WERI-Rb-1 (cell line): ENCODE data around the gene NACC2.

Source experiments
- DNase-seq: peaks from one replicate; pipeline ENCODE4 v3.0.0-alpha.2; 2020
- H3K27ac ChIP-seq: fragments of 250-450 bp; sonication (Bioruptor Pico); 2 replicates; pipeline ENCODE4 v1.5.1; 2020; ENCODE audit warnings: mild to moderate bottlenecking, moderate library complexity
- H3K27me3 ChIP-seq: fragments of 250-450 bp; sonication (Bioruptor Pico); 2 replicates; pipeline ENCODE4 v1.5.1; 2021; ENCODE audit warnings: mild to moderate bottlenecking, low read depth, moderate library complexity; ENCODE audit not compliant: insufficient read depth, severe bottlenecking
- H3K36me3 ChIP-seq: fragments of 250-450 bp; sonication (Bioruptor Pico); 2 replicates; pipeline ENCODE4 v1.5.1; 2020; ENCODE audit warnings: mild to moderate bottlenecking, moderate library complexity
- H3K4me3 ChIP-seq: 2 replicates; pipeline ENCODE4 v1.5.1; 2011; ENCODE audit warnings: low read depth, mild to moderate bottlenecking, control low read depth, low read length
- H3K9me3 ChIP-seq: fragments of 250-450 bp; sonication (Bioruptor Pico); 2 replicates; pipeline ENCODE4 v1.5.1; 2021; ENCODE audit warnings: mild to moderate bottlenecking, moderate library complexity; ENCODE audit not compliant: severe bottlenecking
- TF ChIP-seq, protein P1 (sequence below): IDR thresholded peaks from 2 replicates; pipeline ENCODE4 v1.5.1; 2011; ENCODE audit warnings: low read depth, mild to moderate bottlenecking, control low read depth, inconsistent platforms, low read length

The NACC2 gene

DNA sequence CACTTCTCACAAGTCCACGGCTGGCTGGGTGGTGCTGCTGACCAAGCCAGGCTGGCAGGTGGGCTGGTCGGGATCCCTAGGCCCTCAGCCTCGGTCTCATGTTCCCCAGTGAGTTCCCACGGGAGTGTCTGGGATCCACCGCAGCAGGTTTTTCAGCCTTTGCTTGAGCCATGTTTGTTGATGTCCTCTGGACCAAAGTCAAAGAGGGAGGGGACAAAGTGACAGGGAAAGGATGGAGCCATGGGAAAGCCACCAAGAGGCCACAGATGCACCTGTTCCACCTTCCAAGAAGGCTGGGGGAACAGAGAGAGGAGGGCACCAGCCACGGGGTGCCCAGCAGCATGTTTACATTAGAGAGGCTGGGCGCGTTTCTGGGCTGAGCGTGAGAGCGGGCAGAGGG is 131.2 kb downstream of the NACC2 start:
- H3K27me3 ChIP-seq = no peaks in the 10 kb centered on the region
- no peak overlapping the region for H3K27ac ChIP-seq
- H3K9me3 ChIP-seq = no peaks in the 10 kb centered on the region
- H3K36me3 ChIP-seq = peaks cover 4% of the 10 kb centered on the region
- no peak for DNase-seq
- H3K4me3 ChIP-seq = no peak overlapping the region
- TF ChIP-seq, protein P1, sequence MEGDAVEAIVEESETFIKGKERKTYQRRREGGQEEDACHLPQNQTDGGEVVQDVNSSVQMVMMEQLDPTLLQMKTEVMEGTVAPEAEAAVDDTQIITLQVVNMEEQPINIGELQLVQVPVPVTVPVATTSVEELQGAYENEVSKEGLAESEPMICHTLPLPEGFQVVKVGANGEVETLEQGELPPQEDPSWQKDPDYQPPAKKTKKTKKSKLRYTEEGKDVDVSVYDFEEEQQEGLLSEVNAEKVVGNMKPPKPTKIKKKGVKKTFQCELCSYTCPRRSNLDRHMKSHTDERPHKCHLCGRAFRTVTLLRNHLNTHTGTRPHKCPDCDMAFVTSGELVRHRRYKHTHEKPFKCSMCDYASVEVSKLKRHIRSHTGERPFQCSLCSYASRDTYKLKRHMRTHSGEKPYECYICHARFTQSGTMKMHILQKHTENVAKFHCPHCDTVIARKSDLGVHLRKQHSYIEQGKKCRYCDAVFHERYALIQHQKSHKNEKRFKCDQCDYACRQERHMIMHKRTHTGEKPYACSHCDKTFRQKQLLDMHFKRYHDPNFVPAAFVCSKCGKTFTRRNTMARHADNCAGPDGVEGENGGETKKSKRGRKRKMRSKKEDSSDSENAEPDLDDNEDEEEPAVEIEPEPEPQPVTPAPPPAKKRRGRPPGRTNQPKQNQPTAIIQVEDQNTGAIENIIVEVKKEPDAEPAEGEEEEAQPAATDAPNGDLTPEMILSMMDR = no peak

DNA sequence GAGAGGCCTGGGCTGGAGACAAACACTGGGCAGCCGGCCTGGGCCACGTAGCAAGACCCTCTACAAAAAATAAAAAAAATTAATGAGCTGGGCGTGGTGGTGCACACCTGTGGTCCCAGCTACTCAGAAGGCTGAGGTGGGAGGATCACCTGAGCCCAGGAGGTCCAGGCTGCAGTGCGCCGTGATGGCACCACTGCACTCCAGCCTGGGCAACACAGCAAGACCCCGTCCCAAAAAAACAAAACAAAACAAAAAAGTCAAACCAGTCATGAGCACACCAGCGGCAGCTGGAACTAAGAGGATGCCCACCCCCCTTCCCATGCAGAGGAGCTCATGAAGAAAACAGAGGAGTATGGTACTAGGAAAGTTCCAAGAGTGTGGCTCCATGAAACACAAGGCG is 131.8 kb downstream of the NACC2 start:
- TF ChIP-seq, protein P1 = no peak
- H3K27ac ChIP-seq = no peak overlapping the region
- H3K27me3 ChIP-seq = no peaks in the 10 kb centered on the region
- no peak overlapping the region for H3K4me3 ChIP-seq
- DNase-seq = no peak
- H3K36me3 ChIP-seq = peaks cover 5% of the 10 kb centered on the region
- no peaks in the 10 kb centered on the region for H3K9me3 ChIP-seq

DNA sequence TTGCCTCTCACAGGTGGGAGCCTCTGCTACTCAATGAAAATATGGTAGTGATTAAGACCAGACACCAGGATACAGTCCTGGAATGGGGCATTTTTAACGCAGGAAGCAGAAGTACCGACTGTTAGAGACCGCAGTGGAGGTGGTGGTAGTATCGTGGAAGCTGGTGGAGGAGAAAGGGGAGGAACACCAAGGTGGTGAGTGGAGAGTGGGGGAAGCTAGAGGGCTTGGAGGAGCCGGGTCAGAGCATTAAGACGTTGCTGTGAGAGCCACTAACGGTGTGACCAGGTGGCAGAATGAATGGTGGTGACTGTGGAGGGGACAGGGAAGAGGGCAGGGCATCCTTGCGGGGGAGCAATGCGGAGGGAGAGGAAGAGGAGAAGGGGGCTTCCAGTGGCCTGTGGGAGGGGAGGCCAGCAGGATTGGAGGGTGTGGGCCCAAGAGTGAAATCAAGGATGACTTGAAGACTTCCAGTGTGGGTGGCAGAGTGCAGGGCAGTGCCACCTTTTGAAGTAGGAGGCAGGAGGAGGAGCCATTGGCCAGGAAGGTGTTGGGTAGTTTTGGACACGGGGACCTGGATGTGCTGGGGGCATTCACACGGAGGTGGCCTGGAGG is 132.3 kb downstream of the NACC2 start:
- Histone ChIP-seq H3K4me3 (no peak overlapping the region), H3K9me3 (no peaks in the 10 kb centered on the region), H3K27me3 (no peaks in the 10 kb centered on the region), H3K27ac (no peak overlapping the region), H3K36me3 (peaks cover 8% of the 10 kb centered on the region)
- DNase-seq = no peak
- TF ChIP-seq, protein P1 = no peak

DNA sequence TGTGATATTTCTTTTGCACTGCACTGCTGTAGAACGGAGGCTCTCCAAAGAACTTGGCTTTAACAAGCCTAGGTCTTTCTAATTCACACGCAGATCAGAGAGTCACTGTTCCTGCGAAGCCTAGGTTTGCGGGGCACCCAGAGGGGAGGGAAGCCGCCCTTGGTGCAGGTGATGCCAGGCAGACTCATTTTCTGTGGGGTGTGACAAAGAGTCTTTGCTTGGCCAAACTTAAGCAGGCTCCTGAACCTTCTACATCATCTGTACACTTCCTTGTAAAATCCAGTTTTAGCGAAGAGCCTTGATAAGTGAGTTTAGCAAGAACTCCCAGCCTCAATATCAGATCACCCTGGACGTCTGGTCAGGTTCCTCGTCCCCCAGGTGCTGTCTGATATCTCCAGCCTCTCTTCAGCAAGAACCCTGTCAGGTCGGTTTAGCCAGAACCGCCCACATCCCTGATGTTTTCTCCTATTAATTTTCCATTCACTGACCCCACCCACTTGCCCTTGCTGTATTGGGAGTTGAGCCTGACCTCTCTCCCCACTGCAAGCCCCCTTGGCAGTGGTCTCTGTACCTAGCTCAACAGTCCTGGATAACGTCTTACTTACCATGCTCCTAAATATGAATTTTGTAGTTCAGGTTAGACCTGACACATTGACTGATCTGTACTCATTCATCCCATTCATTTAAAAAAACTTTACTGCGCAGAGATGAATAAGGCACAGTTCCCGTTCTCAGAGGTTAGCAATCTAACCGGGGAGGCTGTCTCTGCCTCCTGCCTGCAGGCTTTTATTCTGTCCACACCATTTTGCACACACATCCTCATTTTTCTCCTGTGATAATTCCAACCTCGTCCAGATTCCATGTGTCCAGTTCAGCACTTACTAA is 133.0 kb downstream of the NACC2 start:
- H3K36me3 ChIP-seq = peaks cover 8% of the 10 kb centered on the region
- H3K4me3 ChIP-seq = peak overlapping the region; percentile 42
- TF ChIP-seq, protein P1 = no peak
- H3K9me3 ChIP-seq = no peaks in the 10 kb centered on the region
- DNase-seq = no peak
- no peaks in the 10 kb centered on the region for H3K27me3 ChIP-seq
- H3K27ac ChIP-seq = no peak overlapping the region; the same call in 1 of the 2 replicates

DNA sequence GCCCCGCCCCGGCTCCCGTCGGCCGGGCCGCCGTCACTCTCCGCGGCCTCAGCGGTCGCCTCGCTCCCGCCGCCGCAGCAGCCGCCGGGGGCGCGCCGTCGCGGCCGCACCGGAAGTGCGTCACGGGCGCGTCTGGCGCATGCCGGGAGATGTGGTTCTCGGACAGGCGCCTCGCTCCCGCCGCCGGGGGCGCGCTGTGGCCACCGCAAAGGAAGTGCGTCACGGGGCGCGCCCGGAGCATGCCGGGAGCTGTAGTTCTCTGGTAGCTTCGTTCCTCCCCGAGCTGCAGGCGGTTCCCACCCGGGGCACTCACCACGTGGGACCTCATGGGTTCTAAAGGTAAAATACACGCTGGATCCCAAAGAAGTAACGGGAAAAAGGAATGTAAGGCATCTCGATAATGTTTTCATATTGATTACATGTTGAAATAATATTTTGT is 133.8 kb downstream of the NACC2 start, which contains the start of gene UBAC1:
TSS of gene UBAC1 (minus strand) at position 97 of the 439 bp plus-strand sequence. CDS start 211 bp downstream, outside the sequence.
- DNase-seq = peak; percentile 95
- TF ChIP-seq, protein P1 = peak; percentile 33
- peaks cover 8% of the 10 kb centered on the region for H3K36me3 ChIP-seq
- H3K27me3 ChIP-seq = no peaks in the 10 kb centered on the region
- no peaks in the 10 kb centered on the region for H3K9me3 ChIP-seq
- peak within 1 kb of the TSS; percentile 88 for H3K4me3 ChIP-seq
- peak within 1 kb of the TSS; percentile 82 for H3K27ac ChIP-seq
